Measurements from ENCODE around the gene GLIS2.

DNA sequence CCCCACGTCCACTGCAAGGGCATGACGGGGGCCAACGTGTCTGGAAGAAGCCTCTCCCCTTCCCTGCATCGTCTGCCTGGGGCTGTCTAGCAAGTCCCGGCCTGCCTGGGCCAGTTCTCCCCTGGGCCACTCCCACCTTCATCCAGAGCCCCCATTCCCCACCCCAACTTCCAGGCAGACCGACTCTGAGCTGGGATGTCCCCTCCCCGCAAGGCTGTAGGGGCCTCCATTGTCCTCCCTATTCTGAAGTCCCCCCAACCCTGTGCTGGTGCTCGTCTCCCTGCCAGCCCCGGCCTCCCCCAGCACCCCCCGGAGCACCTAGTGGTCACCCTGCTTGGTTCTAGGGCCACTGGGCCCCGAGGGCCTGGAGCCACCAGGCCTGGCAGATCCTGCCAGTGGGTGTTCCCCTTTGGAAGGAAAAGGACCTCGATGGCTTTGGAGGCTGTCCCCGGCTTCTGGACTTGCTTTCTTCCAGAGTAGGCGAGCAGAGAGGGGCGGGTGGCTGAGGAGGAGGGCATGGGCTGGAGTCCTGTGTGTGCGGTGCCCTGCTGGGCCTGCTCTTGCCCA lies 4.8 kb downstream of the GLIS2 start:
- TF ChIP-seq REST (IDR thresholded peaks at IDR 0.05; ENCODE audit: insufficient read depth in 1 of 2, low read depth in 2 of 2, low read length in 2 of 2): no peak
- TF ChIP-seq SIN3A (IDR thresholded peaks at IDR 0.05; ENCODE audit: borderline replicate concordance, insufficient read depth, low read length): no peak
- TF ChIP-seq TAF1 (IDR thresholded peaks at IDR 0.05; ENCODE audit: borderline replicate concordance, insufficient read depth, low read length): no peak
